HEK293 (cell line): Measurements from ENCODE around the gene PTH2R.
"Not testable (repeated sequence)": the region's sequence is repeated elsewhere in the genome, so short reads cannot be mapped to it uniquely, and the experiment has no call there.

Experiments
- BCL11B ChIP-seq: fragments of 450-650 bp; formaldehyde crosslinking; IDR thresholded peaks from 2 replicates; pipeline ENCODE4 v1.5.1; 2016; ENCODE audit warnings: low read depth, missing biosample characterization, missing genetic modification characterization
- GLI2 ChIP-seq: fragments of 450-650 bp; formaldehyde crosslinking; IDR thresholded peaks from 2 replicates; pipeline ENCODE4; 2017; ENCODE audit warnings: missing biosample characterization, missing genetic modification characterization, low read depth, borderline replicate concordance
- SALL2 ChIP-seq: fragments of 450-650 bp; formaldehyde crosslinking; IDR thresholded peaks from 2 replicates; pipeline ENCODE4 v1.5.0; 2017; ENCODE audit warnings: missing biosample characterization, mild to moderate bottlenecking, missing genetic modification characterization, borderline replicate concordance
- YY1 ChIP-seq: fragments of 450-650 bp; formaldehyde crosslinking; IDR thresholded peaks from 2 replicates; pipeline ENCODE4 v1.5.1; 2018; ENCODE audit warnings: missing biosample characterization, missing genetic modification characterization
- ZBTB11 ChIP-seq: fragments of 450-650 bp; formaldehyde crosslinking; conservative IDR thresholded peaks from 2 replicates; pipeline ENCODE4 v1.5.1; 2016; ENCODE audit warnings: low read depth, missing biosample characterization, missing genetic modification characterization
- ZBTB21 ChIP-seq: fragments of 450-650 bp; formaldehyde crosslinking; IDR thresholded peaks from 2 replicates; pipeline ENCODE4 v1.5.1; 2017; ENCODE audit warnings: missing biosample characterization, missing genetic modification characterization
- ZNF10 ChIP-seq: fragments of 450-650 bp; formaldehyde crosslinking; IDR thresholded peaks from 2 replicates; pipeline ENCODE4 v1.5.1; 2017; ENCODE audit warnings: missing biosample characterization, missing genetic modification characterization
- ZNF280D ChIP-seq: fragments of 450-650 bp; formaldehyde crosslinking; IDR thresholded peaks from 2 replicates; pipeline ENCODE4 v1.5.1; 2016; ENCODE audit warnings: missing biosample characterization, missing genetic modification characterization
- ZNF335 ChIP-seq: fragments of 450-650 bp; formaldehyde crosslinking; conservative IDR thresholded peaks from 2 replicates; pipeline ENCODE4 v1.5.1; 2016; ENCODE audit warnings: missing biosample characterization, missing genetic modification characterization
- ZNF423 ChIP-seq: fragments of 450-650 bp; formaldehyde crosslinking; IDR thresholded peaks from 2 replicates; pipeline ENCODE4 v1.5.1; 2016; ENCODE audit warnings: missing biosample characterization, missing genetic modification characterization
- ZNF513 ChIP-seq: fragments of 450-650 bp; IDR thresholded peaks from 2 replicates; pipeline ENCODE4 v1.5.1; 2018; ENCODE audit warnings: missing biosample characterization, missing genetic modification characterization
- TF ChIP-seq, protein P1 (sequence below): fragments of 450-650 bp; formaldehyde crosslinking; IDR thresholded peaks from 2 replicates; pipeline ENCODE4 v1.5.1; 2016; ENCODE audit warnings: missing biosample characterization, missing genetic modification characterization
- TF ChIP-seq, protein P2 (sequence below): fragments of 450-650 bp; formaldehyde crosslinking; IDR thresholded peaks from 2 replicates; pipeline ENCODE4; 2016; ENCODE audit warnings: missing biosample characterization, missing genetic modification characterization
- TF ChIP-seq, protein P3 (sequence below): fragments of 450-650 bp; formaldehyde crosslinking; IDR thresholded peaks from 2 replicates; pipeline ENCODE4 v1.5.1; 2016; ENCODE audit warnings: missing biosample characterization, missing genetic modification characterization

GRCh38 chr2:208396796-208397195 is 9.8 kb upstream of the PTH2R start:
- TF ChIP-seq, protein P1, sequence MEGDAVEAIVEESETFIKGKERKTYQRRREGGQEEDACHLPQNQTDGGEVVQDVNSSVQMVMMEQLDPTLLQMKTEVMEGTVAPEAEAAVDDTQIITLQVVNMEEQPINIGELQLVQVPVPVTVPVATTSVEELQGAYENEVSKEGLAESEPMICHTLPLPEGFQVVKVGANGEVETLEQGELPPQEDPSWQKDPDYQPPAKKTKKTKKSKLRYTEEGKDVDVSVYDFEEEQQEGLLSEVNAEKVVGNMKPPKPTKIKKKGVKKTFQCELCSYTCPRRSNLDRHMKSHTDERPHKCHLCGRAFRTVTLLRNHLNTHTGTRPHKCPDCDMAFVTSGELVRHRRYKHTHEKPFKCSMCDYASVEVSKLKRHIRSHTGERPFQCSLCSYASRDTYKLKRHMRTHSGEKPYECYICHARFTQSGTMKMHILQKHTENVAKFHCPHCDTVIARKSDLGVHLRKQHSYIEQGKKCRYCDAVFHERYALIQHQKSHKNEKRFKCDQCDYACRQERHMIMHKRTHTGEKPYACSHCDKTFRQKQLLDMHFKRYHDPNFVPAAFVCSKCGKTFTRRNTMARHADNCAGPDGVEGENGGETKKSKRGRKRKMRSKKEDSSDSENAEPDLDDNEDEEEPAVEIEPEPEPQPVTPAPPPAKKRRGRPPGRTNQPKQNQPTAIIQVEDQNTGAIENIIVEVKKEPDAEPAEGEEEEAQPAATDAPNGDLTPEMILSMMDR (tag by site-specific recombination), result not testable (repeated sequence)
- TF ChIP-seq SALL2 (tag by site-specific recombination); YY1 (tag by site-specific recombination); BCL11B (tag by site-specific recombination); GLI2 (tag by site-specific recombination); ZNF335; ZBTB21 (tag by site-specific recombination); ZNF10; ZBTB11 (tag by site-specific recombination); ZNF280D (tag by site-specific recombination); ZNF423 (tag by site-specific recombination); ZNF513: not testable (repeated sequence)
- TF ChIP-seq, protein P2, sequence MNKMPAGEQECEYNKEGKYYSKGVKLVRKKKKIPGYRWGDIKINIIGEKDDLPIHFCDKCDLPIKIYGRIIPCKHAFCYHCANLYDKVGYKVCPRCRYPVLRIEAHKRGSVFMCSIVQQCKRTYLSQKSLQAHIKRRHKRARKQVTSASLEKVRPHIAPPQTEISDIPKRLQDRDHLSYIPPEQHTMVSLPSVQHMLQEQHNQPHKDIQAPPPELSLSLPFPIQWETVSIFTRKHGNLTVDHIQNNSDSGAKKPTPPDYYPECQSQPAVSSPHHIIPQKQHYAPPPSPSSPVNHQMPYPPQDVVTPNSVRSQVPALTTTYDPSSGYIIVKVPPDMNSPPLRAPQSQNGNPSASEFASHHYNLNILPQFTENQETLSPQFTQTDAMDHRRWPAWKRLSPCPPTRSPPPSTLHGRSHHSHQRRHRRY (tag by site-specific recombination), result not testable (repeated sequence)
- TF ChIP-seq, protein P3, sequence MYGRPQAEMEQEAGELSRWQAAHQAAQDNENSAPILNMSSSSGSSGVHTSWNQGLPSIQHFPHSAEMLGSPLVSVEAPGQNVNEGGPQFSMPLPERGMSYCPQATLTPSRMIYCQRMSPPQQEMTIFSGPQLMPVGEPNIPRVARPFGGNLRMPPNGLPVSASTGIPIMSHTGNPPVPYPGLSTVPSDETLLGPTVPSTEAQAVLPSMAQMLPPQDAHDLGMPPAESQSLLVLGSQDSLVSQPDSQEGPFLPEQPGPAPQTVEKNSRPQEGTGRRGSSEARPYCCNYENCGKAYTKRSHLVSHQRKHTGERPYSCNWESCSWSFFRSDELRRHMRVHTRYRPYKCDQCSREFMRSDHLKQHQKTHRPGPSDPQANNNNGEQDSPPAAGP (tag by site-specific recombination), result not testable (repeated sequence)
